HCT116 (cell line): Measurements from ENCODE around the gene MOB2.

ENCODE experiments used
- CTCF ChIP-seq, 3 experiments: fragments of 200-600 bp in 1 of 3; sonication (generic) in 1 of 3; IDR thresholded peaks in 2 of 3; conservative IDR thresholded peaks in 1 of 3; 2 replicates each; pipeline ENCODE4 v1.5.1; 2012 to 2017; ENCODE audit warnings: low read depth in 2 of 3, low read length in 2 of 3, antibody characterized with exemption in 1 of 3, borderline replicate concordance in 1 of 3, control low read depth in 1 of 3, mild to moderate bottlenecking in 1 of 3, mixed read lengths in 1 of 3, mixed run types in 1 of 3, moderate library complexity in 1 of 3; ENCODE audit not compliant: insufficient read depth in 1 of 3
- EGR1 ChIP-seq: IDR thresholded peaks from 2 replicates; pipeline ENCODE4 v1.6.1; 2012; ENCODE audit warnings: low read depth
- EZH2 ChIP-seq: fragments of 200-600 bp; sonication (generic); IDR thresholded peaks from 2 replicates; pipeline ENCODE4 v1.6.1; 2017; ENCODE audit warnings: antibody characterized with exemption, mixed run types
- POLR2A ChIP-seq: IDR thresholded peaks from 2 replicates; pipeline ENCODE4 v1.7.0; 2011; ENCODE audit warnings: borderline replicate concordance; ENCODE audit not compliant: insufficient read depth, insufficient read length; ENCODE audit errors: extremely low read depth
- REST ChIP-seq: IDR thresholded peaks from 2 replicates; pipeline ENCODE4 v1.6.1; 2012; ENCODE audit warnings: low read depth
- TCF7L2 ChIP-seq: IDR thresholded peaks from 2 replicates; pipeline ENCODE4 v1.7.0; 2011; ENCODE audit warnings: borderline replicate concordance, inconsistent platforms; ENCODE audit not compliant: insufficient read depth, insufficient read length; ENCODE audit errors: extremely low read depth

GRCh38 chr11:1481861-1482441 is 4.6 kb downstream of the MOB2 start:
- TF ChIP-seq TCF7L2 (no peak), CTCF (IDR thresholded peaks at IDR 0.05 in 2 of 3, conservative IDR thresholded peaks at IDR 0.05 in 1 of 3; ENCODE audit: borderline replicate concordance in 1 of 3, insufficient read depth in 1 of 3, low read depth in 2 of 3, low read length in 2 of 3) (no peak), EGR1 (no peak), POLR2A (no peak), EZH2 (no peak), REST (no peak)
